ENCODE data around the gene SDF2. TPM values are rescaled to one million over a fixed set of nuclear protein-coding genes. Genes with fewer than 3 reads are reported as not detected.

The SDF2 gene
- polyA plus RNA-seq, 1 of the 3 experiments (the other 2 are of a cell fraction) = 108 TPM

GRCh38 chr17:28689011-28689410, 27.3 kb upstream of the SDF2 start:
- no peak for DNase-seq
- Histone ChIP-seq H3K36me3 (replicated peaks in 1 of 2; ENCODE audit: control insufficient read depth in 1 of 2, insufficient read depth in 2 of 2, low read length in 1 of 2) (peaks cover 77 to 78% of the 10 kb centered on the region in 2 experiments), H3K9me3 (no peaks in the 10 kb centered on the region), H3K9me2 (no peaks in the 10 kb centered on the region), H4K20me1 (ENCODE audit: insufficient read depth) (no peaks in the 10 kb centered on the region), H3K27ac (ENCODE audit: low read depth in 2 of 2, low read length in 1 of 2) (no peak overlapping the region), H3K4me2 (no peak overlapping the region), H3F3A (replicated peaks; ENCODE audit: insufficient read depth) (peaks cover 5% of the 10 kb centered on the region), H3K79me2 (ENCODE audit: insufficient read depth) (no peaks in the 10 kb centered on the region), H3K27me3 (ENCODE audit: insufficient read depth) (no peaks in the 10 kb centered on the region), H3K9ac (no peak overlapping the region), H2AFZ (ENCODE audit: low read depth) (no peak overlapping the region), H3K4me3 (ENCODE audit: low read depth in 2 of 2, low read length in 1 of 2) (no peak overlapping the region), H3K4me1 (ENCODE audit: control insufficient read depth in 1 of 2, insufficient read depth in 2 of 2, low read depth in 1 of 2, low read length in 1 of 2) (no peaks in the 10 kb centered on the region)
- ChIA-PET POLR2A (no interaction called here), CTCF (interaction anchor here (1.4 to 1.8 kb wide), 2 partner anchors 17 to 38 kb away, joined by 5 to 7 read pairs; no protein-coding TSS in a partner anchor)
- TF ChIP-seq RCOR1 (IDR thresholded peaks at IDR 0.05; ENCODE audit: low read length) = no peak
- no peak for TF ChIP-seq USF1 (IDR thresholded peaks at IDR 0.05; ENCODE audit: borderline replicate concordance, low read depth)
- no peak for TF ChIP-seq EP300 (IDR thresholded peaks at IDR 0.05; ENCODE audit: borderline replicate concordance in 1 of 2, low read depth in 1 of 2, low read length in 1 of 2)
- no peak for TF ChIP-seq TAF1 (IDR thresholded peaks at IDR 0.05; ENCODE audit: borderline replicate concordance, low read depth, low read length)
- no peak for TF ChIP-seq EZH2phosphoT487 (IDR thresholded peaks at IDR 0.05; ENCODE audit: borderline replicate concordance, low read depth)
- TF ChIP-seq, protein P1, sequence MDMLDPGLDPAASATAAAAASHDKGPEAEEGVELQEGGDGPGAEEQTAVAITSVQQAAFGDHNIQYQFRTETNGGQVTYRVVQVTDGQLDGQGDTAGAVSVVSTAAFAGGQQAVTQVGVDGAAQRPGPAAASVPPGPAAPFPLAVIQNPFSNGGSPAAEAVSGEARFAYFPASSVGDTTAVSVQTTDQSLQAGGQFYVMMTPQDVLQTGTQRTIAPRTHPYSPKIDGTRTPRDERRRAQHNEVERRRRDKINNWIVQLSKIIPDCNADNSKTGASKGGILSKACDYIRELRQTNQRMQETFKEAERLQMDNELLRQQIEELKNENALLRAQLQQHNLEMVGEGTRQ (IDR thresholded peaks at IDR 0.05; ENCODE audit: borderline replicate concordance, low read depth, low read length) = no peak
- TF ChIP-seq YY1 (IDR thresholded peaks at IDR 0.05; ENCODE audit: low read depth) = no peak
- no peak for TF ChIP-seq ZBTB33 (IDR thresholded peaks at IDR 0.05; ENCODE audit: borderline replicate concordance, low read depth)
- TF ChIP-seq RFX5 (IDR thresholded peaks at IDR 0.05; ENCODE audit: low read length) = no peak
- no peak for TF ChIP-seq IRF3 (IDR thresholded peaks at IDR 0.05; ENCODE audit: low read depth, low read length)
- TF ChIP-seq, protein P2, sequence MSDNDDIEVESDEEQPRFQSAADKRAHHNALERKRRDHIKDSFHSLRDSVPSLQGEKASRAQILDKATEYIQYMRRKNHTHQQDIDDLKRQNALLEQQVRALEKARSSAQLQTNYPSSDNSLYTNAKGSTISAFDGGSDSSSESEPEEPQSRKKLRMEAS (IDR thresholded peaks at IDR 0.05; ENCODE audit: low read depth) = no peak
- TF ChIP-seq REST (IDR thresholded peaks at IDR 0.05; ENCODE audit: low read depth, low read length) = no peak
- TF ChIP-seq PBX3 (IDR thresholded peaks at IDR 0.05) = no peak
- no peak for TF ChIP-seq GATA2 (CRISPR knock-in tag; IDR thresholded peaks at IDR 0.05)
- 93% methylated on average over 3 of the region's 3 CpGs for WGBS (ENCODE audit: low lambda C conversion rate)

All from SK-N-SH (cell line).